Activated CD4-positive, CD25-positive, alpha-beta regulatory T cell treated with anti-CD3 and anti-CD28 coated beads, Interleukin-2, amount 50 U/mL, for 16 hours (primary cell): ENCODE data around the gene ZFYVE19.
"Not testable (repeated sequence)": the region's sequence is repeated elsewhere in the genome, so short reads cannot be mapped to it uniquely, and the experiment has no call there.

ENCODE experiments used
- DNase-seq: peaks from one replicate; pipeline ENCODE4 v3.0.0-alpha.2; 2020; ENCODE audit warnings: low read depth, low spot score

ZFYVE19 gene

GRCh38 chr15:40846841-40847222 lies 39.9 kb downstream of the ZFYVE19 start:
- no peak for DNase-seq

DNA sequence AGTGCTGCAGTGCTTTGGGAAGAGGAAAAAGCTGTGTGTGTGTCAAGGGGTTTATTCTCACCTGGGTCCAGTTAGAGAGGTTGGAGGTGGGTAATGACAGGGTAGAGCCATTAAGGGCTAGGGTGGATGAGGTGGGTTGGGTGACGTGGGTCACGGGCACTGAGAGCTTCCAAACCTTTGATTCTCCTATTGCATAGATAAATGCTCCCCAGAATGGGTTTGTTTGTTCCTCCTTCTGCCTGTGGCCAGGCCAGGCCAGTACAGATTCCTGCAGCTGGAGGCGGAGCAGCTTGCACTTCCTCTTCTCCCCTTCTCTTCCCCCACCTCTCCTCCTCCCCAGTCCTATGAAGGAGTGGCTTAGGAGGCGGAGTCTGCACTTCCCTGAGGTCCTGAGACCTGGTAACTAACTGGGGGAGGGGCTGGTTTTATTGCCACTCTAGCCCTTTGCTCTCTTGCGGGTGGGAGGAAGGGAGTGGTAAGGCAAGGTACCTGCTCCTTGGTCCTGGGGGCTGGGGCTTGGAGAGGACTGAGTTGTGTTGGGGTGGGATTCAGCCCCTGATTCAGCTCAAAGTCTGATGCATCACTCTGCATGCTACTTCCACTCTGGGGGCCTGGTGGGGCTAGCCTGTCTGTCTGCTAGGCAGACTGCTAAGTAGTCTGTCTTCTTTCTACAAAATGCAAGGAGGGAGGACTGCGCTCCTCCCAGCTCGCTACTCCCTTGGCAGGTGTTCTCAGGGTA lies 40.5 kb downstream of the ZFYVE19 start:
- no peak for DNase-seq

DNA sequence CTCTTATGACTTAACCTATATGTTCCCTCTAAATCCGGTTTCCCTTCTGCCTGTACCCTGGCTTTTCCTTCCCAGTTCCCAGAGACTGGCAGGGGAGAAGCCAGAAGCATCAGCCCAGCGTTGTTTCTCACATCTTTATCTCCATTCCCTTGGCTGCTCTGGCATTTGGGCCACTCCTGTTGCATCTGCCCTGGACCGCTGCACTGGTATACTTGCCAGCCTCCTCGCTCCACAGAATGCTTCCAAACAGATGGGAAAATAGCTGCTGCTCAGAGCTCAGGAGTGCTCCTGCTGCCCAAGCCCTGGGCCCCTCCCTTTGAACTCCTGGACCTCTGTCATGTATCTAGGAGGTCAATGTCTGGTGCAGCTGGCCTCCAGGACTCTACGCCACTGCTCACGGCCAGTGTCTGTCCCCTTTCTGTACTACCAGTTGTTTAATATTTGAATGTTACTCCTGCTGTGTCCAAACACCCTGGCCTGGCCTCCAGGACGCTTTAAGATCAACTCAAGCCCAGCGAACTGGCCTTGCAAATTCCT lies 43.8 kb downstream of the ZFYVE19 start:
- DNase-seq = no peak

DNA sequence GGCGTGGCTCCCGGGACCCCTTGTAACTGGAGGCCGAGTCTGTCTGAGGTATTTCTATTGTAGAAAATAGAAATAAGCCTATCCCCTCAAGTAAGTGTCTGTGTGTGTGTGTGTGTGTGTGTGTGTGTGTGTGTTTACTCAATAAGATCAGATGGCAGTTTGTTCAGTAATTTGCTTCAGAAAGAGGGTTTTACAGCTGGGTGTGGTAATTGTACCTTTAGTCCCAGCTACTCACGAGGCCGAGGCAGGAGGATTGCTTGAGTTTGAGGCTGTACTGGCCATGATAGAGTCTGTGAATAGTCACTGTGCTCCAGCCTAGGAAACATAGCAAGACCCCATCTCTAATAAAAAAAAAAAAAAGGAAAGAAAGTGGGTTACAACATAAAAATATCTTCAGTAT lies 45.6 kb downstream of the ZFYVE19 start:
- no peak for DNase-seq

- DNase-seq = no peak
These were observed 46.5 kb downstream of the ZFYVE19 start for GRCh38 chr15:40853241-40853890.

GRCh38 chr15:40854161-40854560 lies 47.3 kb downstream of the ZFYVE19 start:
- no peak for DNase-seq

- no peak for DNase-seq
These were observed 48.9 kb downstream of the ZFYVE19 start for GRCh38 chr15:40855706-40856234.

GRCh38 chr15:40856746-40857145 lies 49.9 kb downstream of the ZFYVE19 start:
- DNase-seq = no peak

DNA sequence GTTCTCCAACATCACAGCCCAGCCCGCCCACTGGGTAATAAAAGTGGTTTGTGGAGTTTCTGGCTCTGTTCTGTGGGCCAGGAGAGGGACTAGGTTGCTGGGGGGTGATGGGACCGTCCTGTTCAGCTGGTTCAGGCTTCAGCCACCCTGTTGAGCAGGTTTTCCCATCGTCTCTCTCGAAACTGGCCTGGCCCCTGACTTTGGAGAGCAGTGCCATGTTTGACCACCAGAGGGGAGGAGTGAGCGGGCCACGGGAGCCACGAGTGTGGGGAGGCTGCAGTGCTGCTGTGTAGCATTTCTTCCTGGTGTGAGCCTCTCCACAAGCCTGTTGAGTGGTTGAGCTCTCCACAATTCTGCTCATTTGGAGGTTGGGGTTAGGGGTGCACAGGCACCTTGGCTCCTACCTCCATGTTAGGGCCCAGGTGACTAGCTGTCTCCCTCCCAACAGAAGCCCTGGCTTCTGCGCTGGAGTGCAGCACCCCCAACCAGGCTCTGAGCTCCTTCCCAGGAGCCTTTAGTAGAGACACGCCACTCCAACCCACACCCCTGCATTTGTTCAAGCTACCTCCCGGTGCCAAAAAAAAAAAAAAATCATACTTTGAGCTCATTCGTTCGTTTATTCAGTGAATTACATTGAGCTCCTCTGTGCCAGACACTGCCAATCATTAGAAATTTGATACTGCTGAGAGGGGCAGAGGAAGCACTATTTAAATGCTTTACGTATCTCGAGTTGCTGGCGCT lies 50.9 kb downstream of the ZFYVE19 start:
- DNase-seq = peak; percentile 62

DNA sequence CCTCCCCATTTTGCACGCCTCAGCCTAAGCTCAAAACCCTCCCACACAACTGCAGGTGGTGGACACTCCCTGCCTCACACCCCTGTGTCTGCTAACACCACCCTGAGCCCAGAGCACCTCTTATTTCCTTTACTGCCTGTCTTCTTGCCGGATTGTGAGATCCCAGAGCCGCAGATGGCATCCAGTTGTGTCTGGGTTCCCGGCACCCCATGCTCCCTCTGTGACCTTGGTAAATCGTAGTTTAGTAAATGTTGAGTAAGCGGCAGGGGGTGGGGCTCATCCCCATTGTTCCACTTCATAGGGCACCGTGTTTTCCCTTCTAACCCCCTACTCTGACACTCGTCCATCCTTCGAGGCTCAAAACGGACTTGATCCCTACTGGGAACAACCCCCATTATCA lies 51.8 kb downstream of the ZFYVE19 start:
- no peak for DNase-seq

GRCh38 chr15:40859206-40859851 lies 52.4 kb downstream of the ZFYVE19 start:
- peak; percentile 60 for DNase-seq

GRCh38 chr15:40861147-40861546 lies 54.3 kb downstream of the ZFYVE19 start:
- not testable (repeated sequence) for DNase-seq

DNA sequence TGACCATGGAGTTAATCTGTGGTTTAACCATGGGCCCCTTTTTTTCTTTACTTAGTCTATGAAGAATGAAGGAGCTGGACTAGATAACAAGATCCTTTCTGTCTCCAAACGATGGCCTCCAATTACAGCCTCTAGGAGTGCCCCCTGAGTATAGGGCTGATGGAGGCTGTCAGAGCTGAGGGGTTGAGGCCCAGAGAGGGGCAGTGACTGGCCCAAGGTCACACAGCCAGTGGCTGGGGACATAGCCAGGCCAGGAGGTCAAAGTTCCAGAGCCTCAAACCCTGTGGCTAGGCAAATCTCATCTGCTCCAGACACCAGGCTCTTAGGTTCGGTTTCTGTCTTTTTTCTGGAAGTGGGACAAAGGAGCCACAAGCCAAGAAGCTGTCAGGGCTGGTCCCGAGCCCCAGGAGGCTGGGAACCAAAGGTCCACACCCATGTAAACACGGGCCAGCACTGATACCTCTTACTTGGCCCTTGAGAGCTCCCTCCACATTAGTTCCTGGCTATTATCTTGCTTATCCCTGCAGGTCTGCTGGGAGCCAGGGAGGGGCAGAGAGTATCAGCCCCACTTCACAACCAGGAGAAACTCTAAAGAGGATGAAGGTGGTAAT lies 56.9 kb downstream of the ZFYVE19 start:
- no peak for DNase-seq
